Fibroblast of the aortic adventitia (primary cell): ENCODE data around the gene NOXO1. TPM values are rescaled to one million over a fixed set of nuclear protein-coding genes. Genes with fewer than 3 reads are reported as not detected.

Experiments used
- DNase-seq: peaks from one replicate; pipeline ENCODE4 v3.0.0-alpha.2; 2010; ENCODE audit warnings: low read depth
- H3K4me3 ChIP-seq: 2 replicates; pipeline ENCODE4 v1.5.1; 2011; ENCODE audit warnings: low read depth, mild to moderate bottlenecking, control low read depth, low read length, moderate library complexity
- CTCF ChIP-seq: IDR thresholded peaks from 2 replicates; pipeline ENCODE4 v1.5.1; 2011; ENCODE audit warnings: mild to moderate bottlenecking, low read length, control low read depth, inconsistent platforms; ENCODE audit not compliant: insufficient read depth
- total RNA-seq: library from RNA; depleted of rRNA; stranded (reverse); fragments of >200 nt; gene quantifications from 2 replicates; pipeline ENCODE4 v1.2.3, GENCODE V29; 2012; ENCODE audit warnings: low replicate concordance

NOXO1 gene
- total RNA-seq, 1 donor = not detected

- DNase-seq = peak; percentile 78
- TF ChIP-seq CTCF = no peak
- H3K4me3 ChIP-seq = peak within 1 kb of the TSS; percentile 96
Observed at GRCh38 chr16:2009791-2010510, 28.7 kb upstream of the NOXO1 start, which contains the start of gene ZNF598. ZNF598 (minus strand) TSS chr16:2009821.

GRCh38 chr16:2009164-2009711 lies 28.0 kb upstream of the NOXO1 start:
- TF ChIP-seq CTCF = no peak
- DNase-seq = no peak
- H3K4me3 ChIP-seq = peak overlapping the region; percentile 81

- peak overlapping the region; percentile 81 for H3K4me3 ChIP-seq
- TF ChIP-seq CTCF = no peak
- peak; percentile 61 for DNase-seq
Observed at GRCh38 chr16:2008631-2009163, 27.4 kb upstream of the NOXO1 start.

GRCh38 chr16:2008009-2008526 lies 26.8 kb upstream of the NOXO1 start:
- H3K4me3 ChIP-seq = peak overlapping the region; percentile 81
- peak; percentile 80 for DNase-seq

GRCh38 chr16:2007081-2007836 lies 26.0 kb upstream of the NOXO1 start:
- no peak for TF ChIP-seq CTCF
- no peak for DNase-seq
- H3K4me3 ChIP-seq = peak overlapping the region; percentile 81

More at GRCh38 chr16:2008009-2008526, 26.8 kb upstream of the NOXO1 start:
- no peak for TF ChIP-seq CTCF

GRCh38 chr16:2006317-2006716 lies 25.0 kb upstream of the NOXO1 start:
- TF ChIP-seq CTCF = no peak
- no peak overlapping the region for H3K4me3 ChIP-seq
- DNase-seq = no peak
